ENCODE data around the gene SLC4A9.

SLC4A9 gene

GRCh38 chr5:140321796-140322195, 38.2 kb upstream of the SLC4A9 start:
- Histone ChIP-seq H3K27ac (ENCODE audit: extremely low read depth, low read depth, low read length) (no peak overlapping the region), H3K4me3 (ENCODE audit: low read depth, low read length) (no peak overlapping the region), H3K4me1 (ENCODE audit: control insufficient read depth, insufficient read depth, low read length) (no peaks in the 10 kb centered on the region), H3K9me3 (ENCODE audit: control insufficient read depth, insufficient read depth, low read depth, low read length) (no peaks in the 10 kb centered on the region), H3K36me3 (ENCODE audit: control insufficient read depth in 2 of 2, insufficient read depth in 1 of 2, low read length in 2 of 2) (no peaks in the 10 kb centered on the region)
- TF ChIP-seq ZNF555 (tag by site-specific recombination; conservative IDR thresholded peaks at IDR 0.05) (no peak), ZNF341 (tag by site-specific recombination; IDR thresholded peaks at IDR 0.05; ENCODE audit: low read depth) (0 out of 2 replicates have a peak, but pooled peaks have one; percentile 18)
- CTCF ChIA-PET = interaction anchor here (0.6 to 1.3 kb wide), 4 partner anchors 24 to 407 kb away, joined by 3 to 4 read pairs (median 3); no protein-coding TSS in a partner anchor
- POLR2A ChIA-PET = no interaction called here

DNA sequence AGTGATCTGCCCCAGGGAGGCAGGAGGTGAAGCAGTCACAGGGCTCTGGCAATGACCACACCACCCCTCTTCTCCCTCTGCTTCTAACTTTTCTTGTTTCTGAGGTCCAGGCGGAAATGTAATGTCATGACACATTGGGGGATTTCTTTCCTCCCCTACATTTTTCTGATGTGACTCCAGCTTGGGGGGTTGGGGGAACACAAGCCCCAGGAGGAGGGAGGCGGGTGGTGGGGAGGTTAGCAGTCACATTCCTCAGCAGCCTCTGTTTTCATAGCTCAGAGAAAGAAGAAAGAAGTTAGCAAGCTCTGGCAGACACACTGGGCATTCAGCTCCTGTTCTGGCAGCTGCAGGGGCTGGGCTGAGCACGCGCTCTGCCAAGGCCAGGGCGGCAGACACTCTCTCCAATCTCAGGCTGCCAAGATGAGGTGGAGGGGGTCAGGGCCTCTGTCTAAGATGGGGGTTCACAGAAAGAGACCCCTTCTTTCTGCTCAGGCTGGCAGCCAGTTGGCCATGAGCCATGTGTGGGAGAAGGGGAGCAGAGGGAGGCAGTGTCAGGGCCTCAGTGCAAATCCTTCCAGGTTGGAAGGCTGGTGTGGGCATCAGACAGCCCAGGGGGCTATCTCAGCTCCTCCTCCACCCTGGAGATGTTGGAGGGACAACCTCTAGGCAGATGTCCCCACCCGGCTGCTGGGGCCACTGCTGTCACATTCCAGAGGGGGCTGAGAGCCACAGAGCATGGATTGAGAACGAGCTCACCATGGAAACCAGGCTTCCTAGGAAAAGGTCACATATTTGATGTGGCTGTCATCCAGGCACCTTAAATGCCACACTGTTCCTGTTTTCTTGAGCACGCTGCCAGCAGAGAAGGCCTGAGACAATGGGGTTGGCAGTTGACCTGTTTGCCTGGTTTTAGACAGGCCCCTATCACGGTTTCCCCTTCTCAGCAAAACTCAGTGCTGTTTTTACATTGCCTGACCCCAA, 37.0 kb upstream of the SLC4A9 start:
- POLR2A ChIA-PET = interaction anchor here (0.6 to 1.5 kb wide), 3 partner anchors 20 to 173 kb away, joined by 3 to 5 read pairs (median 5); partner anchors contain the start of genes HBEGF and PFDN1
- no peaks in the 10 kb centered on the region for H3K36me3 ChIP-seq (ENCODE audit: control insufficient read depth in 2 of 2, insufficient read depth in 1 of 2, low read length in 2 of 2)
- CTCF ChIA-PET = interaction anchor here (0.7 to 1.7 kb wide), 5 partner anchors 10 to 80 kb away, joined by 3 to 9 read pairs (median 5); partner anchors contain the start of gene HBEGF
- H3K9me3 ChIP-seq (ENCODE audit: control insufficient read depth, insufficient read depth, low read depth, low read length) = no peaks in the 10 kb centered on the region
- peaks cover 9% of the 10 kb centered on the region for H3K4me1 ChIP-seq (ENCODE audit: control insufficient read depth, insufficient read depth, low read length)
- H3K27ac ChIP-seq (ENCODE audit: extremely low read depth, low read depth, low read length) = no peak overlapping the region
- TF ChIP-seq ZFHX2 (tag by site-specific recombination; conservative IDR thresholded peaks at IDR 0.05) (0 out of 2 replicates have a peak, but pooled peaks have one; percentile 21), ZNF335 (tag by site-specific recombination; conservative IDR thresholded peaks at IDR 0.05) (peak; percentile 64), ZNF600 (tag by site-specific recombination; IDR thresholded peaks at IDR 0.05) (peak; percentile 63), ZNF274 (IDR thresholded peaks at IDR 0.05; ENCODE audit: low read length) (no peak), ZNF274 (tag by site-specific recombination; IDR thresholded peaks at IDR 0.05; ENCODE audit: borderline replicate concordance) (no peak)
- no peak overlapping the region for H3K4me3 ChIP-seq (ENCODE audit: low read depth, low read length)

DNA sequence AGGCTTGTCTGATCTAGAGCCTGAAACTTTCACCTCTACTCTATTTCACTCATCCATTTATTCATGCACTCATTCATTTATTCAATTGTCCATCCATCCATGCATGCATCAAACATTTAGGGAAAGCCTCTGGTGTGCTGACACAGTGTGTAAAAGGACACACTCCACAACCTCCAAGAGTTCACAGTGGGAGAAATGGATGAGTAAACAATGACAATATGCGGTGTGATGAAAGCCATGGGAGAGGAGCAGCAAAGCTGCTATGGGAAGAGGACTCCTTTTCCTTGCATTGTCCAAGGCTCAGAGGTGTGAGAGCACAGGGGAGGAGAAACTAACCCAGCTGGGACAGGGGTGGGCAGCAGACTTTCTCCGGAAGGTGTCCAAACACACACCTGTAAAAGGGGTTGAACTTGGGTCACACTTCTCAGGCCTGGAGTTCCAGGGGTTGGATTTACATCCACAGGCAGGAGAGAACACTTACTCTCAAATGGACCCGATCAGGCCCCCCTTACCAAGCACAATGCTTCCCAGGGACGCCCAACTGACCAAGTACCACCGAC, 35.9 kb upstream of the SLC4A9 start:
- peaks cover 10% of the 10 kb centered on the region for H3K4me1 ChIP-seq (ENCODE audit: control insufficient read depth, insufficient read depth, low read length)

GRCh38 chr5:140324617-140325241, 35.3 kb upstream of the SLC4A9 start:
- Histone ChIP-seq H3K4me3 (ENCODE audit: low read depth, low read length) (no peak overlapping the region), H3K9me3 (ENCODE audit: control insufficient read depth, insufficient read depth, low read depth, low read length) (no peaks in the 10 kb centered on the region), H3K4me1 (ENCODE audit: control insufficient read depth, insufficient read depth, low read length) (peaks cover 10% of the 10 kb centered on the region), H3K27ac (ENCODE audit: extremely low read depth, low read depth, low read length) (no peak overlapping the region), H3K36me3 (ENCODE audit: control insufficient read depth in 2 of 2, insufficient read depth in 1 of 2, low read length in 2 of 2) (no peaks in the 10 kb centered on the region)
- TF ChIP-seq ZFHX2 (tag by site-specific recombination; conservative IDR thresholded peaks at IDR 0.05) (peak; percentile 97), EGR2 (tag by site-specific recombination; IDR thresholded peaks at IDR 0.05; ENCODE audit: low read depth) (peak; percentile 96), HOXD13 (CRISPR knock-in tag; IDR thresholded peaks at IDR 0.05; ENCODE audit: borderline replicate concordance) (no peak)
- ChIA-PET POLR2A (no interaction called here), CTCF (interaction anchor here (0.5 to 1.7 kb wide), 4 partner anchors 18 to 79 kb away, joined by 3 to 5 read pairs (median 4); no protein-coding TSS in a partner anchor)

More for the DNA sequence above, 35.9 kb upstream of the SLC4A9 start:
- no peak overlapping the region for H3K27ac ChIP-seq (ENCODE audit: extremely low read depth, low read depth, low read length)
- H3K36me3 ChIP-seq (ENCODE audit: control insufficient read depth in 2 of 2, insufficient read depth in 1 of 2, low read length in 2 of 2) = no peaks in the 10 kb centered on the region
- no peak overlapping the region for H3K4me3 ChIP-seq (ENCODE audit: low read depth, low read length)
- POLR2A ChIA-PET = no interaction called here
- CTCF ChIA-PET = interaction anchor here (0.7 to 1.7 kb wide), 4 partner anchors 12 to 81 kb away, joined by 3 to 6 read pairs (median 4); no protein-coding TSS in a partner anchor
- TF ChIP-seq ZIC2 (tag by site-specific recombination; IDR thresholded peaks at IDR 0.05) (peak; percentile 57), KLF1 (tag by site-specific recombination; IDR thresholded peaks at IDR 0.05) (no peak), FEZF1 (tag by site-specific recombination; IDR thresholded peaks at IDR 0.05) (no peak), ZNF624 (tag by site-specific recombination; IDR thresholded peaks at IDR 0.05) (no peak), PRDM1 (tag by site-specific recombination; IDR thresholded peaks at IDR 0.05) (peak; percentile 22; the same call in 1 of the 2 replicates), ZNF544 (tag by site-specific recombination; IDR thresholded peaks at IDR 0.05) (no peak)
- no peaks in the 10 kb centered on the region for H3K9me3 ChIP-seq (ENCODE audit: control insufficient read depth, insufficient read depth, low read depth, low read length)
